LNCAP (cell line): Measurements from ENCODE around the gene CACNA1A.

Source experiments
- CTCF ChIP-seq: fragments of 450-650 bp; IDR thresholded peaks from 2 replicates; pipeline ENCODE4 v1.5.1; 2017; ENCODE audit warnings: mild to moderate bottlenecking

CACNA1A gene

GRCh38 chr19:13314761-13315160 is 191.5 kb downstream of the CACNA1A start:
- TF ChIP-seq CTCF: no peak

- no peak for TF ChIP-seq CTCF
These were observed 192.4 kb downstream of the CACNA1A start for GRCh38 chr19:13313875-13314274.

DNA sequence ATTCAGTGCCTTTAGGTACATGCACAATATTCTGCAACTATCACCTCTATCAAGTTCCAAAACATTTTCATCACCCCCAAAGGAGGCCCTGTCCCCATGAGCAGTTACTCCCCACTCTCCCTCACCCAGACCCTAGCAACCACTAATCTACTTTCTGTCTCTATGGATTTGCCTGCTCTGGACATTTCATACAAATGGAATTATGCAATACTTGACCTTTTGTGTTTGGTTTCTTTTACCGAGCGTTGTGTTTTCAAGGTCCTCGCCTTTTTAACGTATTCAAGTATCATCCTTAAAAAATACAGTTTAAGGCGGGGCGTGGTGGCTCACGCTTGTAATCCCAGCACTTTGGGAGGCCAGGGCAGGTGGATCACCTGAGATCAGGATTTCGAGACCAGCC is 196.4 kb downstream of the CACNA1A start:
- no peak for TF ChIP-seq CTCF

DNA sequence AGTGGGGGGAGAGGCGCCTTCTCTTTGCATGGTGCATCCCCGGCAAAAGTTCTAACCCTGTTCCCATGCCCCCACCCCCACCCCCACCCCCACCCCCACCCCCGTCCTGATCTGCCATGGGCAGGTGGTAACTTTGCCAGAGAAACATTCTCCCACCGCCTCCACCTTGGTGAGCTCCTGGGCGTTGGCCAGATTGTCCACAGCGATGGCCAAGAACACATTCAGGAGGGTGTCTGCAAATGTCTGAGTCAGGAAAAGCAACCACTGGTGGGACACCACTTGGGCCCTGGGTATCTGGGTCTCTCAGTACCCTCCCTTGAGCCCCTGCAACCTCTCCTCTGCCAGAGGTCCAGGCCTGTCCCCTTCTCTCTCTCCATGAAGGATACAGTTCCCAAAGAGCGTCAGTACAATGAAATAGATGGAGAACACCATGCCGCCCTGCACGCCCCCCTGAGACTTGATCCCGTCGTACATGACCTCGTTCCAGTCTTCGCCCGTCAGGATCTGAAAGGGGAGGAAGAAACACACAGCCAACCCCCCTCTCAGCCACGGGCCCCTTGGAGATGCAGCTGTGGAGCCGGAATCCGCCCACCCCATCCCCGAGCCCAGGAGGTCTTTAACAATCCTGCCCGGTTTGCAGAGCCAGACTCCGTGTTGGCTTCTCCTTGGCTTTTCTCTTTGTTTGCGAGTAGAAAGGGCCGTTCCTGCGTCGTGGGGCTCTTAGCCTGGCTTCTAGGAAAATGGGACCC is 202.7 kb downstream of the CACNA1A start:
- TF ChIP-seq CTCF: no peak

DNA sequence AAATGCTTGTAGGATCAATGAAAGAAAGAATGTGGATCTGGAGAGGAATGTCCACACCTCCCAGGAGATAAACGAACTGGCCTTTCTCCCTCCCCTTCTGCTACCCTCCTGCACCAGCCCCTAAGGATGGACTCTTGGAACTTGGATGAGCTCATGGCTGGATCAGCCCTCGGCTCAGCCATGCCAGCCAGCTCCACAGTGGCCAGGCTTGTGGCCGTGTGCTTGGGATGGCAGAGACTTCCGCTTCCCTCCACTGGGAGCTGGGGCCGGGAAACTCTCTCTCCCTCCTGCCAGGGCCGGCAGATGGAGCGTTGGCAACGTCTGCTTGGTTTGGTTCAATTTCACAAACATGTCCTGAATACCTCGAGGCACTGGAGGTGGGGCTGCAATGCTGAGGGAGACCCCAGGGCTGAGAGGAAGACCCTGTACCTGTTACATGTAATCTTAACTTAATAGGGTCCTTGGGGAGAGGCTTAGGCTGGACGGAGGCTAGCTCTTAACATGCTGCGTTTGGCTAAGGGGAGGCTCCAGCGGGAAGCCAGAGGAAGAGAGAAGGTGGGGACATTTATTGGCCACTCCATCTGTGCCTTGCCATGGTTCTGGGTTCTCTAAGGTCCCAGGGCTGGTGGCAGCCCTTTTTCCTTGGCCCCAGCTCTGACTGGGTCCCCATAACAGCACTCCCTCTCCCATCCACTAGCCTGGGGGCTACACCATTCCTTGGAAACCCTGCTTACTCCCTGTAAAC is 203.6 kb downstream of the CACNA1A start:
- TF ChIP-seq CTCF: no peak

GRCh38 chr19:13301627-13302334 is 204.5 kb downstream of the CACNA1A start:
- no peak for TF ChIP-seq CTCF

DNA sequence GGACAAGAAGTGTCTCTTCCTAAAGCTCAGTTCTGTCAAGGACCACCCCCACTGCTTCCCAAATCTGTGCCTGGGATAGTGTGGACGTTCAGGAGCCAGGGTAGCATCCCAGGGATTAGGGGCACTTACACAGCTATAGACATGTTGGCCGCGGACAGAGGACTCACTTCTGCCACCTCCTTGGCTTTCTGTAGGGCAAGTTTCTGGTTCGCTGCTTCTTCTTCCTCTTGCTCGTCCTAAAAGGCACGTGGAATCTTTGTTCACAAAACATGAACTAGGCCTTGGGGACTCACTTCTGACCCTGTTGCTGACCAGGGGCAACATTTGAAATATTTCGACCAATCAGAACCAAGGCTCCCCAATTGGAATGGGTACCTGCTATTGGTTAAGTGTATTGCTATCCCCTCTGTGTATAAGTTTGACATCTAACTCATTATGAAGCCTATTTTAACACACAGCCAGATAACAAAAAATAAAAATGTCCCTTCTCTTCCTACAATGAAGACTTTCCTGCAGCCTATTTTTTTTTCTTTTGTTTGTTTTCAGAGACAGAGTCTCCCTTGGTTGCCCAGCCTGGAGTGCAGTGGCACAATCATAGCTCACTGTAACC is 205.8 kb downstream of the CACNA1A start:
- no peak for TF ChIP-seq CTCF
